Measurements from ENCODE around the gene DRC7. TPM values are rescaled to one million over a fixed set of nuclear protein-coding genes. Genes with fewer than 3 reads are reported as not detected.
A peak's percentile ranks its signal among the peaks of the same experiment; 100 is the strongest.

The DRC7 gene
- total and polyA plus RNA-seq, 10 donors = 0.03 to 2.1 (median 0.15) TPM; not detected in 4

DNA sequence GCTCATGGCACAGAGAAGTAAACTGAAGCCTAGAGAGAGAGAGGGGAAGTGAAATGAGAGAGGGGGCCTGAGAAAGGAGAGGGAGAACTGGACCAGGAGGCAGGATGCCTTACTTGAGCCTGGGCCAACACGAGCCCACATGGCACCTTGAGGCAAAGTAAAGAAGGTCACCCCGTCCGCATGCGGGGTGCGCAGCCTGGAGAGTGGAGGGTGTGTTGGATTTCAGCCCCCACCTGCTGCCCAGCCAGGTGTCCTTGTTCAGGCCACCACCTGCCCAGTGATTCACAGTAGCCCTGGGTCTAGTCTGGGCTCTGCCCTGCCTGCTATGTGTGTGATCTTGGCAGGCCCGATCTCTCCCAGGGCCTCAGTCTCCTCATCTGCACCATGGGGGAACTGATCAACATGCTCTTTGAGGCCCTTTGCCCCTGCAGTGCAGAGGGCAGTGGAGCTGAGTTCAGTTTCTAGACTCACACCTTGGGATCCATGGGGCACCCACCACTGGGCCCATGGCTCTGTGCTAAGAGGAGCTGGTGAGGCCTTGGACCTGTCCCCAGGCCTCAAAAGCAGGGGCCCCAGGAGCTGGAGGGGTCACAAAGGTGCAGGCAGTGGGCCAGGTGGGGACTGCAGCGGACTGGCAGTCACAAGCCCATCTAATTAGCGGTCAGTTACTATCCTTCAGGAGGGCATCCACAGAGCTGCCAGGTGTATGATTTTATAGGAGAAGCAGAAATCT is 9.8 kb upstream of the DRC7 start:
- TF ChIP-seq, protein P1, sequence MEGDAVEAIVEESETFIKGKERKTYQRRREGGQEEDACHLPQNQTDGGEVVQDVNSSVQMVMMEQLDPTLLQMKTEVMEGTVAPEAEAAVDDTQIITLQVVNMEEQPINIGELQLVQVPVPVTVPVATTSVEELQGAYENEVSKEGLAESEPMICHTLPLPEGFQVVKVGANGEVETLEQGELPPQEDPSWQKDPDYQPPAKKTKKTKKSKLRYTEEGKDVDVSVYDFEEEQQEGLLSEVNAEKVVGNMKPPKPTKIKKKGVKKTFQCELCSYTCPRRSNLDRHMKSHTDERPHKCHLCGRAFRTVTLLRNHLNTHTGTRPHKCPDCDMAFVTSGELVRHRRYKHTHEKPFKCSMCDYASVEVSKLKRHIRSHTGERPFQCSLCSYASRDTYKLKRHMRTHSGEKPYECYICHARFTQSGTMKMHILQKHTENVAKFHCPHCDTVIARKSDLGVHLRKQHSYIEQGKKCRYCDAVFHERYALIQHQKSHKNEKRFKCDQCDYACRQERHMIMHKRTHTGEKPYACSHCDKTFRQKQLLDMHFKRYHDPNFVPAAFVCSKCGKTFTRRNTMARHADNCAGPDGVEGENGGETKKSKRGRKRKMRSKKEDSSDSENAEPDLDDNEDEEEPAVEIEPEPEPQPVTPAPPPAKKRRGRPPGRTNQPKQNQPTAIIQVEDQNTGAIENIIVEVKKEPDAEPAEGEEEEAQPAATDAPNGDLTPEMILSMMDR (IDR thresholded peaks at IDR 0.05 in 8 of 11, conservative IDR thresholded peaks at IDR 0.05 in 3 of 11) = no peak
- TF ChIP-seq POLR2A (IDR thresholded peaks at IDR 0.05) (no peak), POLR2AphosphoS5 (IDR thresholded peaks at IDR 0.05) (no peak)
- no peak for DNase-seq
- Histone ChIP-seq H3K9me3 (no peaks in the 10 kb centered on the region), H3K4me1 (peaks cover 0 to 48% (median 8%) of the 10 kb centered on the region in 6 donors), H3K4me3 (no peak overlapping the region), H3K36me3 (peaks cover 0 to 59% (median 0%) of the 10 kb centered on the region in 6 donors), H3K27ac (peak overlapping the region in 2 of 8 donors; percentile 25 to 56), H3K27me3 (replicated peaks in 1 of 7) (no peaks in the 10 kb centered on the region)
- intact Hi-C loops (cut with DNase I; ENCODE audit: low total_unique reads) = no loop called here
- WGBS, 5 donors = 88 to 98% (median 94%) methylated on average over 7 to 8 of the region's 8 CpGs

DNA sequence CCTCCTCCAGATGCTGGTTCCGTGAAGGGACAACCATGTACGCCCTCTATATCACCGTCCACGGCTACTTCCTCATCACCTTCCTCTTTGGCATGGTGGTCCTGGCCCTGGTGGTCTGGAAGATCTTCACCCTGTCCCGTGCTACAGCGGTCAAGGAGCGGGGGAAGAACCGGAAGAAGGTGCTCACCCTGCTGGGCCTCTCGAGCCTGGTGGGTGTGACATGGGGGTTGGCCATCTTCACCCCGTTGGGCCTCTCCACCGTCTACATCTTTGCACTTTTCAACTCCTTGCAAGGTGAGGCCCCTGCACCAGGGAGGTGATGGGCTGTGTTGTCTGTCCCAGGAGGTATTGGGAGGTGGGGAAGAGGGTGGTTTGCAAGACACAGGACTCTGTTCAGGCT is 9.0 kb upstream of the DRC7 start:
- H3K36me3 ChIP-seq = peaks cover 0 to 54% (median 0%) of the 10 kb centered on the region in 6 donors
- peak overlapping the region in 1 of 8 donors; percentile 56 for H3K27ac ChIP-seq
- no peaks in the 10 kb centered on the region for H3K27me3 ChIP-seq (replicated peaks in 1 of 7)
- intact Hi-C loops (cut with DNase I; ENCODE audit: low total_unique reads) = no loop called here
- no peak for DNase-seq
- H3K4me3 ChIP-seq = no peak overlapping the region
- H3K4me1 ChIP-seq = peaks cover 0 to 55% (median 16%) of the 10 kb centered on the region in 6 donors
- H3K9me3 ChIP-seq = no peaks in the 10 kb centered on the region
- TF ChIP-seq, protein P1 (IDR thresholded peaks at IDR 0.05 in 8 of 11, conservative IDR thresholded peaks at IDR 0.05 in 3 of 11) = no peak
- no peak for TF ChIP-seq POLR2AphosphoS5 (IDR thresholded peaks at IDR 0.05)
- TF ChIP-seq POLR2A (IDR thresholded peaks at IDR 0.05) = no peak
- WGBS, 5 donors = 80 to 93% (median 88%) methylated on average over 10 to 11 of the region's 11 CpGs

DNA sequence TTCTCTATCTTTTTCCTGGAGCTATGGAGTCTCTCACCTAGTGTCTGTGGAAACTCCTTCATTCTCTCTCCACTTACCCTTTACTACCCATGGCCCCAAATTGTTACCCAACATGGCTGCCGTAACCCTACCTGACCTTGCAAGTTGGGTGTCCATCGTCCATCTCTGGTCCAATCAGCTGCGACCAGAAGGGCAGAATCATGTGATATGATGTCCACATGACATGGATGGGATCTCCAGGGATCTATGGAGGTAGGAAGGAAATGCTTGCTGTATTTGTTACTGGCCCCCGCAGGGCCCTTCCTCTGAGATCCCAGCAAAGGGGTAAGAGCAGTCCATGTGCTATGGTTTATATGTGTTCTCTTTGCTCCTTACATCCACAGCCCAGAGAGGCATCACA is 8.0 kb upstream of the DRC7 start:
- no peaks in the 10 kb centered on the region for H3K9me3 ChIP-seq
- TF ChIP-seq, protein P1 (IDR thresholded peaks at IDR 0.05 in 8 of 11, conservative IDR thresholded peaks at IDR 0.05 in 3 of 11) = no peak
- no peak for TF ChIP-seq POLR2AphosphoS5 (IDR thresholded peaks at IDR 0.05)
- no peak for TF ChIP-seq POLR2A (IDR thresholded peaks at IDR 0.05)
- H3K4me3 ChIP-seq = no peak overlapping the region
- H3K4me1 ChIP-seq = peaks cover 0 to 61% (median 24%) of the 10 kb centered on the region in 6 donors
- intact Hi-C loops (cut with DNase I; ENCODE audit: low total_unique reads) = no loop called here
- H3K27me3 ChIP-seq (replicated peaks in 1 of 7) = no peaks in the 10 kb centered on the region
- no peak for DNase-seq
- peak overlapping the region in 4 of 8 donors; percentile 30 to 89 (median 86) for H3K27ac ChIP-seq
- WGBS, 5 donors = 69 to 96% (median 87%) methylated on average over 4 of the region's 4 CpGs
- H3K36me3 ChIP-seq = peaks cover 0 to 50% (median 0%) of the 10 kb centered on the region in 6 donors

DNA sequence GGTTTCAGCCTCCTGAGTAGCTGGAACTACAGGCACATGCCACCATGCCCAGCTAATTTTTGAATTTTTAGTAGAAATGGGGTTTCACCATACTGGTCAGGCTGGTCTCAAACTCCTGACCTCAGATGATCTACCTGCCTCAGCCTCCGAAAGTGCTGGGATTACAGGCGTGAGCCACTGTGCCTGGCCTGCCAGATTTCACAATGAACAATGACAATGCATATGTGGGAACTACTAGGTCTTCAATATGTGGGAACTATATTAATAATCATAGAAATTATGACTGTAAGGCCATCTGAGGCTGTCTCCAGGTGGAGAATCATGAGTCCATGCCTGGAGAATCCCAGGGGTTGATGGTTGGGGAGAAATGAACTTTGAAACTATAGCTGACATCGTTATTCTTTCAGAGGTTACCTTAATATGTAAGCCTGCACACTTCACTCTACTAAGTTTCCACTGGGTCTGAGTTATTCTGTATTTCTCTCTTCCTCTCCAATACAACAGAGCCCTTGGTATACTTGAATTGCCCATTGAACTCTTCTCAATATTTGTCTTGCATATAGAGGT is 7.2 kb upstream of the DRC7 start:
- TF ChIP-seq, protein P1 (IDR thresholded peaks at IDR 0.05 in 8 of 11, conservative IDR thresholded peaks at IDR 0.05 in 3 of 11) = no peak
- TF ChIP-seq POLR2A (IDR thresholded peaks at IDR 0.05) (no peak), POLR2AphosphoS5 (IDR thresholded peaks at IDR 0.05) (no peak)
- intact Hi-C loops (cut with DNase I; ENCODE audit: low total_unique reads) = no loop called here

More for the DNA sequence above, 7.2 kb upstream of the DRC7 start:
- 52 to 78% (median 69%) methylated on average over 3 of the region's 3 CpGs for WGBS, 5 donors
- Histone ChIP-seq H3K4me3 (no peak overlapping the region), H3K36me3 (peaks cover 0 to 41% (median 0%) of the 10 kb centered on the region in 6 donors), H3K27ac (peak overlapping the region in 5 of 8 donors; percentile 5 to 89 (median 85)), H3K27me3 (replicated peaks in 1 of 7) (no peaks in the 10 kb centered on the region), H3K9me3 (no peaks in the 10 kb centered on the region), H3K4me1 (peaks cover 0 to 63% (median 25%) of the 10 kb centered on the region in 6 donors)
- no peak for DNase-seq

Measured in spleen (tissue), 11 donors.